HG03558 (cell line): ENCODE measurements around the gene ATP6V0A4.

ENCODE experiments used
- ATAC-seq: cut with Tn5 transposase; IDR thresholded peaks from one replicate; pipeline ENCODE4 v1.9.1; 2021; ENCODE audit warnings: moderate number of reproducible peaks; ENCODE audit not compliant: unreplicated experiment; ENCODE audit errors: extremely low read depth

The ATP6V0A4 gene

GRCh38 chr7:138665669-138666140, 132.3 kb downstream of the ATP6V0A4 start:
- ATAC-seq = no peak

GRCh38 chr7:138665249-138665648, 132.7 kb downstream of the ATP6V0A4 start:
- no peak for ATAC-seq

- no peak for ATAC-seq
Observed at GRCh38 chr7:138663725-138664710, 134.0 kb downstream of the ATP6V0A4 start.

GRCh38 chr7:138662991-138663320, 135.0 kb downstream of the ATP6V0A4 start:
- ATAC-seq = no peak

GRCh38 chr7:138662076-138662990, 135.7 kb downstream of the ATP6V0A4 start:
- ATAC-seq = no peak

- no peak for ATAC-seq
Observed at GRCh38 chr7:138661069-138661635, 136.8 kb downstream of the ATP6V0A4 start.

- no peak for ATAC-seq
Observed at GRCh38 chr7:138658889-138659288, 139.1 kb downstream of the ATP6V0A4 start.

- ATAC-seq = no peak
Observed at GRCh38 chr7:138657854-138658386, 140.1 kb downstream of the ATP6V0A4 start.

GRCh38 chr7:138656952-138657351, 141.0 kb downstream of the ATP6V0A4 start:
- ATAC-seq = no peak
